ENCODE results near the gene PSMA1.

GRCh38 chr11:14551380-14551779 lies 31.2 kb upstream of the PSMA1 start:
- TF ChIP-seq, protein P1, sequence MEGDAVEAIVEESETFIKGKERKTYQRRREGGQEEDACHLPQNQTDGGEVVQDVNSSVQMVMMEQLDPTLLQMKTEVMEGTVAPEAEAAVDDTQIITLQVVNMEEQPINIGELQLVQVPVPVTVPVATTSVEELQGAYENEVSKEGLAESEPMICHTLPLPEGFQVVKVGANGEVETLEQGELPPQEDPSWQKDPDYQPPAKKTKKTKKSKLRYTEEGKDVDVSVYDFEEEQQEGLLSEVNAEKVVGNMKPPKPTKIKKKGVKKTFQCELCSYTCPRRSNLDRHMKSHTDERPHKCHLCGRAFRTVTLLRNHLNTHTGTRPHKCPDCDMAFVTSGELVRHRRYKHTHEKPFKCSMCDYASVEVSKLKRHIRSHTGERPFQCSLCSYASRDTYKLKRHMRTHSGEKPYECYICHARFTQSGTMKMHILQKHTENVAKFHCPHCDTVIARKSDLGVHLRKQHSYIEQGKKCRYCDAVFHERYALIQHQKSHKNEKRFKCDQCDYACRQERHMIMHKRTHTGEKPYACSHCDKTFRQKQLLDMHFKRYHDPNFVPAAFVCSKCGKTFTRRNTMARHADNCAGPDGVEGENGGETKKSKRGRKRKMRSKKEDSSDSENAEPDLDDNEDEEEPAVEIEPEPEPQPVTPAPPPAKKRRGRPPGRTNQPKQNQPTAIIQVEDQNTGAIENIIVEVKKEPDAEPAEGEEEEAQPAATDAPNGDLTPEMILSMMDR (conservative IDR thresholded peaks at IDR 0.05) = no peak
- TF ChIP-seq ZFX (IDR thresholded peaks at IDR 0.05) = no peak

Measured in C4-2B (cell line).